Progenitor cell of endocrine pancreas (in vitro differentiated cells): ENCODE measurements around the gene UBALD1. TPM values are rescaled to one million over a fixed set of nuclear protein-coding genes. Genes with fewer than 3 reads are reported as not detected.

Experiments used
- DNase-seq: peaks from one replicate; pipeline ENCODE4 v3.0.0; 2021; ENCODE audit warnings: low spot score; ENCODE audit not compliant: unreplicated experiment
- H3K27ac Mint-ChIP-seq: 2 replicates; pipeline ENCODE4 v1.8.0; 2021; ENCODE audit warnings: mild to moderate bottlenecking, moderate library complexity, mixed read lengths
- H3K27me3 Mint-ChIP-seq: 2 replicates; pipeline ENCODE4 v1.8.0; 2021; ENCODE audit warnings: mixed read lengths
- H3K36me3 Mint-ChIP-seq: 2 replicates; pipeline ENCODE4 v1.8.0; 2022; ENCODE audit warnings: mixed read lengths; ENCODE audit not compliant: insufficient read depth
- H3K4me1 Mint-ChIP-seq: 2 replicates; pipeline ENCODE4 v1.8.0; 2021; ENCODE audit warnings: low read depth, mixed read lengths
- H3K4me3 Mint-ChIP-seq: 2 replicates; pipeline ENCODE4 v1.8.0; 2021; ENCODE audit warnings: low read depth, mild to moderate bottlenecking, moderate library complexity, mixed read lengths
- H3K9me3 Mint-ChIP-seq: 2 replicates; pipeline ENCODE4 v1.8.0; 2021; ENCODE audit warnings: low read depth, mixed read lengths
- total RNA-seq: library from RNA; stranded (reverse); gene quantifications from 2 replicates; pipeline ENCODE4 v1.2.1, GENCODE V29; 2021
- TF ChIP-seq, protein P1 (sequence below): fragments of 200-600 bp; sonication (generic); IDR thresholded peaks from one replicate; pipeline ENCODE4 v1.5.0; 2021; ENCODE audit warnings: antibody characterized with exemption, mild to moderate bottlenecking; ENCODE audit not compliant: unreplicated experiment

UBALD1 gene
- total RNA-seq, 1 donor from 2014 or later, result 39.4 TPM

- H3K4me3 Mint-ChIP-seq, result no peak overlapping the region
- peaks cover 4% of the 10 kb centered on the region for H3K27me3 Mint-ChIP-seq
- no peaks in the 10 kb centered on the region for H3K36me3 Mint-ChIP-seq
- no peaks in the 10 kb centered on the region for H3K9me3 Mint-ChIP-seq
- TF ChIP-seq, protein P1, sequence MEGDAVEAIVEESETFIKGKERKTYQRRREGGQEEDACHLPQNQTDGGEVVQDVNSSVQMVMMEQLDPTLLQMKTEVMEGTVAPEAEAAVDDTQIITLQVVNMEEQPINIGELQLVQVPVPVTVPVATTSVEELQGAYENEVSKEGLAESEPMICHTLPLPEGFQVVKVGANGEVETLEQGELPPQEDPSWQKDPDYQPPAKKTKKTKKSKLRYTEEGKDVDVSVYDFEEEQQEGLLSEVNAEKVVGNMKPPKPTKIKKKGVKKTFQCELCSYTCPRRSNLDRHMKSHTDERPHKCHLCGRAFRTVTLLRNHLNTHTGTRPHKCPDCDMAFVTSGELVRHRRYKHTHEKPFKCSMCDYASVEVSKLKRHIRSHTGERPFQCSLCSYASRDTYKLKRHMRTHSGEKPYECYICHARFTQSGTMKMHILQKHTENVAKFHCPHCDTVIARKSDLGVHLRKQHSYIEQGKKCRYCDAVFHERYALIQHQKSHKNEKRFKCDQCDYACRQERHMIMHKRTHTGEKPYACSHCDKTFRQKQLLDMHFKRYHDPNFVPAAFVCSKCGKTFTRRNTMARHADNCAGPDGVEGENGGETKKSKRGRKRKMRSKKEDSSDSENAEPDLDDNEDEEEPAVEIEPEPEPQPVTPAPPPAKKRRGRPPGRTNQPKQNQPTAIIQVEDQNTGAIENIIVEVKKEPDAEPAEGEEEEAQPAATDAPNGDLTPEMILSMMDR, result no peak
- H3K27ac Mint-ChIP-seq, result no peak overlapping the region
- no peak for DNase-seq
- H3K4me1 Mint-ChIP-seq, result no peaks in the 10 kb centered on the region
These were observed 53.1 kb downstream of the UBALD1 start for GRCh38 chr16:4561596-4561995.

Other genes with a start within 250 kb of the UBALD1 start
- 3.8 and 4.0 TPM in 2 replicates for gene VASN, start 243.0 kb downstream of the UBALD1 start, total RNA-seq
- gene CORO7, start 198.3 kb downstream of the UBALD1 start, total RNA-seq, result 25.7 and 35.2 TPM in 2 replicates
- 38.8 and 42.3 TPM in 2 replicates for gene DNAJA3, start 189.0 kb downstream of the UBALD1 start, total RNA-seq
- gene NMRAL1, start 140.3 kb downstream of the UBALD1 start, total RNA-seq, result 47.1 and 48.7 TPM in 2 replicates
- 28.5 and 30.1 TPM in 2 replicates for gene HMOX2, start 138.5 kb downstream of the UBALD1 start, total RNA-seq
- 30.2 and 31.8 TPM in 2 replicates for gene CDIP1, start 76.1 kb downstream of the UBALD1 start, total RNA-seq
- gene C16orf96, start 58.5 kb downstream of the UBALD1 start, total RNA-seq, result 1.2 and 1.7 TPM in 2 replicates
- gene MGRN1, start 9.9 kb upstream of the UBALD1 start, total RNA-seq, result 104 and 105 TPM in 2 replicates
- 39.4 and 41.8 TPM in 2 replicates for gene NUDT16L1, start 78.7 kb upstream of the UBALD1 start, total RNA-seq
- gene ANKS3, start 119.4 kb upstream of the UBALD1 start, total RNA-seq, result 45.0 and 45.3 TPM in 2 replicates
- gene DNAAF8, start 119.6 kb upstream of the UBALD1 start, total RNA-seq, result 1.1 TPM in 2 replicates
- 23.5 and 23.9 TPM in 2 replicates for gene ZNF500, start 152.3 kb upstream of the UBALD1 start, total RNA-seq
- gene SEPTIN12, start 173.5 kb upstream of the UBALD1 start, total RNA-seq, result 0.78 TPM in 1 of 2 replicates, not detected in the other
- gene SMIM22, start 180.5 kb upstream of the UBALD1 start, total RNA-seq, result not detected in 2 replicates
- gene ROGDI, start 187.7 kb upstream of the UBALD1 start, total RNA-seq, result 43.6 and 44.1 TPM in 2 replicates
- 129 and 132 TPM in 2 replicates for gene GLYR1, start 232.4 kb upstream of the UBALD1 start, total RNA-seq
- 41.9 and 42.1 TPM in 2 replicates for gene UBN1, start 232.6 kb upstream of the UBALD1 start, total RNA-seq